HG03039 (cell line): Measurements from ENCODE around the gene GOLGA5.

Experiments used
- ATAC-seq: cut with Tn5 transposase; IDR thresholded peaks from one replicate; pipeline ENCODE4 v1.9.1; 2021; ENCODE audit warnings: mild to moderate bottlenecking, moderate library complexity; ENCODE audit not compliant: unreplicated experiment

The GOLGA5 gene

DNA sequence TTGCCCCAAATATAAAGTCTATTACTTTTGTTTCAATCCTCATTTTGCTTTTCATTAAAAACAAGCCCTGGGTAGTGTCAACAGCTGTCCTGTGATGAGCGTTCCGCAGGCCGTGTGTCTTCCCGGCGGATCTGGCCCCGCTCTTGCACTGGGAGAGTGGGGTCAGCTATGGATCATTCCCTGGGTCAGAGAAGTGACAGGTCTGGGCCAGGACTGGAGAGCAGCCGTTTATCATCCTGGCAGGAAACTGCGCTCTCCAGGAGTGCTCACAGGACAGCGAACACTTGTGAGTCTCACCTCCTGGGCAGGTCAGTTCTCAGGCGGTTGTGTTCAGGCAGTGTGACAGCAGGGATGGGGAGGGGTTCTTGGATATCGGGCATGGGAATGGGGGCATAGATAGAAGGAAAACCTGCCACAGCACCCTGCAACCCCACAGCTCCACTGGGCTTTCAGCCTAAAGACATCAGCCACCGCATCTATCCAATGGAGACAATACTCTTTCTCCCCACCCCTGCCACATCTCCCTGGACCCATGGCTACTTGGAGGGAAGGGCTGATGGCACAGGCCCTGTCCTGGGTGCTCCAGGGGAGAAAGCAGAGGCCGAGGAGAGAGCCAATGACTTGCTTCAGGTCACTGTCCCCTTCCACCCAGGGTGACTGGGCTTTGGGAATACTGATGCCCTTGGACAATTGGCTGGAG, 81.0 kb downstream of the GOLGA5 start:
- no peak for ATAC-seq

- no peak for ATAC-seq
Measured at GRCh38 chr14:92877757-92878431, 83.8 kb downstream of the GOLGA5 start.

DNA sequence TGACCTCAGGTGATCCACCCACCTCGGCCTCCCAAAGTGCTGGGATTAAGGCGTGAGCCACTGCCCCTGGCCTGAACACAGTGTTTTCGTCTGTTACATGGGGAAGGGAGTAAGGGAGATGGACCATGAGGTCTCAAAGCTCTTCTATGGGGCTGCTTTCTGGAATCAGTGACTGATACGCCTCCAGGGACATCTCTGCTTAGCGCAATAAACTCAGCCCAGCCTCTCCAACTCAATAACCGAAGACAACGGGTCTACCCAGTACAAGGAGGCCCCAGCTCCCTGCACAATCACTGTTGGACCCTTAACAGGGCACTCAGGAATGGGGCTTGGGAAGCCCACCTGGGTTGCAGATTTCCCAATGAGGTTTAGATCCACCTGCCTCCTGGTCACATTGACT, 86.2 kb downstream of the GOLGA5 start:
- no peak for ATAC-seq

DNA sequence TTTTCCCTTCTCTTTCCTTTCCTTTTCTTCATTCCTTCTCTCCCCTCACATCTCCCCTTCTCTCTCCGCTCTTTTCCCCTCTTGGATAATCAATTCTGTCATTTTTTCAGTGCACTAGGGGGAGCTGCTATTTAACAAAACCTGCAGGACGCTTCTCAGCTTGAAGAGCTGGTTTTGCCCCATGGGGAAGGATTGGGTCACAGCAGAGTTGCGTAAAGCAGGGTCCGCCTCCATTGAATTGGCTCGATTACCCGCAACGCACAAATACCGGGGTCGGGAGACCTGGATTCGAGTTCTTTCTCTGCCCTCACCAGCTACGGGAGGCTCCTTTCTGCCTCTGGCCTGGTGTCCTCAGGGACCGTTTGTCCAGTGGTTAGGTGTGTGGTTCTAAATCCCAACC, 86.7 kb downstream of the GOLGA5 start:
- ATAC-seq = no peak

DNA sequence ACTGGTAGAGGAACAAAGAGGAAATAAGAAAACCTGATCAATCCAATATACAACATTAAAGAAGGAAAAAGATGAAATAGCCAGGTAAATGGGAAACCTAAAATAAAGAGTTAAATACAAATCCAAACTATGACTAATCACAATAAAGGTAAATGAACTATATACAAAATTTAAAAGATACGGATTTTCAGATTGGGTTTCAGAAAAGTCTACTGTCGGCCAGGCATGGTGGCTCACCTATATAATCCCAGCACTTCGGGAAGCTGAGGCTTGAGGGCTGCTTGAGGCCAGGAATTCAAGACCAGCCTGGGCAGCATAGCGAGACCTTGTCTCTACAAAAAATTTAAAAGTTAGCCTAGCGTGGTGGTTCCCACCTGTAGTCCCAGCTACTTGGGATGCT, 89.0 kb downstream of the GOLGA5 start:
- no peak for ATAC-seq

GRCh38 chr14:92884410-92884809, 90.3 kb downstream of the GOLGA5 start:
- no peak for ATAC-seq

DNA sequence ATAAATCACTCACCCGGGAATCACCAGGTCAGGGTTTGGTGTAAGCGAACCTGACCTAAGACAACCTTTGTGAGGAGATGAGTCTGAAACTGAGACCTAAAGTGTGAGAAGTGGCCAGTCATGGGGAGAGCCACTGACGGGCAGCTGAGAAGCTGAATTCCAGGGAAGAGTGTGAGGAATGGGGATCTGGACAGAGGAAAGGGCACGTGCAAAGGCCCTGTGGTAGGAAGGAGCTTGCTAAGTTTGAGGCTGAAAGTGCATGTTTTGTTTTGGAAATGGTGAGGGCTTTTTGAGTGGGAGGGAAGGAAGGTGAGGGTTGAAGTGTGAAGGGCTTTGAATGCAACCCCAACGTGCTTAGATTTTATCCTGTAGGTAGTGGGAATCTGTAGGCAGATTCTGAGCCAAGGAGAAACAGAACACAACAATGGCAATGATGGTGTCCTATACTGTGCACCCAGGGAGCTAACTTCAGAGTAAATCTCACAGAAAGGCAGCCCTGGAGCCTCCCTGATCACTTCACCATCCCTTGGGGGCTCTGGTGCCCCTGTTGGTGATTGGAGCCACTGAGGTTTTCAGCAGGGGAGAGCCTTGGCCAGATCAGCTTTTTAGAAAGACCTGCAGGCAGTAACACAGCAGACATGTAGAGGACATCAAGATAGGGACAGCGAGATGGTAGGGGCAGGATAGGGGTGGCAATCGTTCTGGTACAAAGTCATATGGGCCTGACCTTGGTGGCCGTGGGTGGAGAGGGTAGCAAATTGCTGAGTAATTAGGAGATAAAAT, 91.4 kb downstream of the GOLGA5 start:
- ATAC-seq = no peak

- ATAC-seq = no peak
Measured at GRCh38 chr14:92886337-92886736, 92.2 kb downstream of the GOLGA5 start.

DNA sequence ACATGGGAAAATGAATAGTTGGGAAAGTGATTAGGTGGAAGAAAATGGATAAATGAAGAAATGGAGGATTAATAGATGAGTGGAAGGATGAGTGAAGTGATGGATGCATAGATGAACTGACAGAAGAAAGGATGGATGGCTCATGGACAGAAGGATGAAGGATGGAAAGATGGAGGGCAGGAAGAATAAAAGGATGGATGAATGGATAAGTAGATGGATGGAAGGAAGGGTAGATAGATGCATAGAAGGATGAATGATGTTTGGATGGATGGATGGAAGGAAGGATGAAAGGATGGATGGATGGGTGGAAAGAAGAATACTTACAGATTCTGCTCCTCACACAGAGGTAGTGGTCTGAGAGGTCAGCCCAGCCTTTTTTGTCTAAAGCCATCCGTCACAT, 93.1 kb downstream of the GOLGA5 start:
- ATAC-seq = no peak

DNA sequence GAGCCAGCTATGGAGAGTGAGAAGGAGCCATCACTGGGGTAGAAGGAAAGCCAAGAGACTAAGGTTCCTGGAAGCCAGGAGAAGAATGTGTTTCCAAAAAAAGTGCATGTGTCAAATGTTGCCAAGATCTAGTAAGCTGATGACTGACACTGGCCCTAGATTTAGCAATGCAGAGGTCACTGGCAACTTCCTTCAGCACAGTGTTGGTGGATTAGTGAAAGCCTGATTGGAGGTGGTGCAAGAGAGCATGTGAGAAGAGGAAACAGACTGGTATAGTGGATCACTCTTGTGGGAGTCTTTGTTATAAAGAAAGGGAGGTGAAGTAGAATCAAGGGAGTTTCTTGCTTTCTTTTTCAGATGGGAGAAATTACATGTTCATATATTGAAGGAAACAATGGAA, 94.8 kb downstream of the GOLGA5 start:
- ATAC-seq = no peak
